IMR-90 (cell line): ENCODE results near the gene KLK10.

Experiments
- BHLHE40 ChIP-seq: fragments of 150-350 bp; IDR thresholded peaks from 2 replicates; pipeline ENCODE4 v1.6.1; 2016; ENCODE audit warnings: mild to moderate bottlenecking, low read depth, low read length
- CEBPB ChIP-seq: IDR thresholded peaks from 2 replicates; pipeline ENCODE4 v1.6.1; 2012; ENCODE audit warnings: low read depth, low read length, improper control_type of control experiment
- CTCF ChIP-seq: conservative IDR thresholded peaks from 2 replicates; pipeline ENCODE4 v1.5.1; 2012; ENCODE audit warnings: mild to moderate bottlenecking, low read depth, low read length, improper control_type of control experiment
- POLR2A ChIP-seq: IDR thresholded peaks from 2 replicates; pipeline ENCODE4 v1.6.1; 2012; ENCODE audit warnings: mild to moderate bottlenecking, low read depth, low read length

GRCh38 chr19:51059715-51060114 lies 40.2 kb upstream of the KLK10 start:
- no peak for TF ChIP-seq CTCF
- TF ChIP-seq POLR2A: no peak
- no peak for TF ChIP-seq BHLHE40
- no peak for TF ChIP-seq CEBPB
